Skin of body (tissue), 2 donors: ENCODE measurements around the gene ZNF865. TPM values are rescaled to one million over a fixed set of nuclear protein-coding genes. Genes with fewer than 3 reads are reported as not detected.
"Not testable (repeated sequence)": the region's sequence is repeated elsewhere in the genome, so short reads cannot be mapped to it uniquely, and the experiment has no call there.

Source experiments
- DNase-seq: peaks from one replicate; lab custom pipeline; 2025; lab: John Stamatoyannopoulos, UW
- total RNA-seq: library from RNA; depleted of rRNA; stranded (reverse); fragments of >200 nt; gene quantifications from one replicate; pipeline ENCODE4 v1.2.3, GENCODE V29; 2014

The ZNF865 gene
- total RNA-seq, result 2.1 TPM

GRCh38 chr19:55605637-55606470 lies at the start of gene ZNF865:
Gene ZNF865, plus strand, starts transcription at chr19:55605647. Its CDS starts 7,972 bp downstream, at chr19:55613619.
- peak; percentile 53 for DNase-seq

GRCh38 chr19:55559684-55560083 lies 45.8 kb upstream of the ZNF865 start:
- no peak for DNase-seq

DNA sequence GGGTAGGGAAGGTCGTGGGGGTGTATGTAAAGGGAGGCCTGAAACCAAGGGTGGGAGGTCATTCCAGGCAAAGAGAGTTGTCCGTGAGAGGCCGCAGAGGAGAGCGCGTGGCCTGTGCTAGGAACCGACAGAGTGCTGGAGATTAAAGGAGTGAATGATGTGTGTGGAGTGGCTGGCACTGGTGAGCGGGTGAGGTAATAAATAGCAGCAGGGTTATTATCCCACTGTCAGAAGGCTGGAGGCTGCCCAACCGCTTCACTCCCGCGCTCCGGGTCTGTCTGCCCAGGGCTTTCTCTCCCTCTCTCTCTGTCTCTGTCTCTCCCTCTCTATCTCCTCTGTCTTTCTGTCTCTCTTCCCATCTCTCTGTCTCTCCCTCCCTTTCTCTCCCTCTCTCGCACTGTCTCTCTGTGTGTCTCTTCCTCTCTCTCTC lies 42.2 kb upstream of the ZNF865 start:
- DNase-seq, result no peak

GRCh38 chr19:55566823-55567222 lies 38.6 kb upstream of the ZNF865 start:
- no peak for DNase-seq

- no peak for DNase-seq
Measured at GRCh38 chr19:55567708-55568328, 37.6 kb upstream of the ZNF865 start.

GRCh38 chr19:55569477-55569876 lies 36.0 kb upstream of the ZNF865 start:
- not testable (repeated sequence) for DNase-seq

- not testable (repeated sequence) for DNase-seq
Measured at GRCh38 chr19:55573929-55574328, 31.5 kb upstream of the ZNF865 start.

- no peak for DNase-seq
Measured at GRCh38 chr19:55576746-55577145, 28.7 kb upstream of the ZNF865 start.

GRCh38 chr19:55578031-55578760 lies 27.3 kb upstream of the ZNF865 start:
- DNase-seq, result no peak

DNA sequence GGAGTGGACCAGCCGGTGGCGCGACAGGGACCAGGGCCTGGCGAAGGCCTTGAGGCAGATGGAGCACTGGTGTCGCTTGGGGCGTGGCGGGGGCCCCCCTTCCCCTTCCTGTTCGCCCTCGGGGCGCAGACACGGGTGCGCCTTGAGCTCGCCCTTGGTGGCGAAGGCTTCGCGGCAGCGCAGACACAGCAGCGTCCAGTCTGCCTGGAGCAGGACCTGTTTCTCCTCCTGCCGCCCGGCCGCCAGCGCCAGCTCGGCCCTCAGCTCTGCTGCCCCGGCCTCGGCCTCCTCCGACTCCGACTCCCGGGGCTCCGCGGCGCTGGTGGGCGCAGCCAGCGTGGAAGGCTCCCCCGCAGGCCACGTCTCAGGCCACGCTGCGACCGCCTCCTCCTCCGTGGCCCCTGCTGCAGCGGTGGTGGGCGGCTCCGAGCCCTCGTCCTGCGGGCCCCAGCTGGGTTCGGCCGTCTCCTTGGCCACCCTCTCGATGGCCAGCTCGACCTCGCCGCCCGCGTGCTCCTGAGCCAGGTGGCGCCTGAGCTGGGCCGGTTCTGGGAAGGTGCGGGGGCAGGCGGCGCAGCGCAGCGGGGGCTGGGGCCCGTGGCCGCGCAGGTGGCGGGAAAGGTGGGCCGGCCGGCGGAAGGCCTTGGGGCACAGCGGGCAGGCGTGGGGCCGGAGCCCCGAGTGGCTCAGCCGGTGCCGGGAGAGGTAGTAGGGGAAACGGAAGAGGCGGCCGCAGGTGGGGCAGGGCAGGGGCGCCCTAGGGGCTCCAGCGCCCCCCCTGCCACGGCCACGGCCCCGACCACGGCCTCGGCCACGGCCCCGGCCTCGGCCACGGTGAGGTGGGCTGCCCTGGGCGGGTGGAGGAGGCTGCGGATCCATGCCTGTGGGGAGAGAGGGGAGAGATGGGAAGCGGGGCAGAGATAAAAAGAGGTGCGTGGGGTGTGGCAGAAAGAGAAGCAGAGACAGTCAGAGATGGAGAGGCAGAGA lies 26.4 kb upstream of the ZNF865 start:
- DNase-seq, result no peak

GRCh38 chr19:55579766-55580621 lies 25.5 kb upstream of the ZNF865 start:
- DNase-seq, result peak; percentile 24

GRCh38 chr19:55580628-55581144 lies 24.8 kb upstream of the ZNF865 start, which contains the start of gene ZNF579:
Gene ZNF579, minus strand, starts transcription at chr19:55580848. Its CDS starts 1,209 bp downstream, at chr19:55579639.
- DNase-seq, result peak; percentile 90

GRCh38 chr19:55581145-55581822 lies 24.2 kb upstream of the ZNF865 start:
- no peak for DNase-seq

- no peak for DNase-seq
Measured at GRCh38 chr19:55581823-55582223, 23.6 kb upstream of the ZNF865 start.

DNA sequence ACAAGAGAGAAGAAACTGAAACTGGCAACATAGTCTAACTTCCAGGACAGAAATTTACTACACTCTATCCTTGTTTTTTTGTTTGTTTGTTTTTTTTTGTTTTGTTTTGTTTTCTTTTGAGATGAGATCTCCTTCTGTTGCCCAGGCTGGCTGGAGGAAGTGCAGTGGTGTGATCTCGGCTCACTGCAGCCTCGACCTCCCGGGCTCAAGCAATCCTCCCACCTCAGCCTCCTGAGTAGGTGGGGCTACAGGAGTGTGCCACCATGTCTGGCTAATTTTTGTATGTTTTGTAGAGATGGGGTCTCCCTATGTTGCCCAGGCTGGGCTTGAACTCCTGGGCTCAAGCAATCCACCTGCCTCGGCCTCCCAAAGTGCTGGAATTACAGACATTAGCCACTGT lies 23.2 kb upstream of the ZNF865 start:
- not testable (repeated sequence) for DNase-seq

DNA sequence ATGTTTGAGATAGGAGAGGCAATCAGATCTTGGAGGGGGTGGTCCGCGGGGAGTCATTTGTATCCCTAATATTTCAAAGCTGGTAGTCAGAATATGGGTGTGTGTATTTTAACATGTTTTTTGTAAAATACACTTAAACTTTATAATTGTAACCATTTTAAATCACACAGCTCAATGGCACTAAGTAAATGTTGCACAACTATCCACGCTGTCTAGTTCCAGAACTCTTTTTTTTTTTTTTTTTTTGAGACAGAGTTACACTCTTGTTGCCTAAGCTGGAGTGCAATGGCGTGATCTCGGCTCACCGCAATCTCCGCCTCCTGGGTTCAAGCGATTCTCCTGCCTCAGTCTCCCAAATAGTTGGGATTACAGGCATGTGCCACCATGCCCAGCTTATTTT lies 21.6 kb upstream of the ZNF865 start:
- DNase-seq, result not testable (repeated sequence)

DNA sequence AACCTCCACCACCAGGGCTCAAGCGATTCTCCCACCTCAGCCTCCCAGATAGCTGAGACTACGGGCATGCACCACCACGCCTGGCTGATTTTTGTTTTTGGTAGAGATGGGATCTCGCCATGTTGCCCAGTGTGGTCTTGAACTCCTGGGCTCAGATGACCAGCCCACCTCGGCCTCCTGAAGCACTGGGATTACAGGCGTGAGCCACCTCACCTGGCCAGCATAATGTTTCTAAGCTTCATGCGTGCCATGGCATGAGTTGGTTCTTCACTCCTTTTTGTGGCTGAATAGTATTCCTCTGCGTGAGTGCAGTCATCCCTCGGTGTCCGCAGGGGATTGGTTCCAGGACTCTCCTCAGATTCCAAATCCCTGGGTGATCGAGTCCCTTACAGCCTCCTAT lies 20.6 kb upstream of the ZNF865 start:
- DNase-seq, result no peak

DNA sequence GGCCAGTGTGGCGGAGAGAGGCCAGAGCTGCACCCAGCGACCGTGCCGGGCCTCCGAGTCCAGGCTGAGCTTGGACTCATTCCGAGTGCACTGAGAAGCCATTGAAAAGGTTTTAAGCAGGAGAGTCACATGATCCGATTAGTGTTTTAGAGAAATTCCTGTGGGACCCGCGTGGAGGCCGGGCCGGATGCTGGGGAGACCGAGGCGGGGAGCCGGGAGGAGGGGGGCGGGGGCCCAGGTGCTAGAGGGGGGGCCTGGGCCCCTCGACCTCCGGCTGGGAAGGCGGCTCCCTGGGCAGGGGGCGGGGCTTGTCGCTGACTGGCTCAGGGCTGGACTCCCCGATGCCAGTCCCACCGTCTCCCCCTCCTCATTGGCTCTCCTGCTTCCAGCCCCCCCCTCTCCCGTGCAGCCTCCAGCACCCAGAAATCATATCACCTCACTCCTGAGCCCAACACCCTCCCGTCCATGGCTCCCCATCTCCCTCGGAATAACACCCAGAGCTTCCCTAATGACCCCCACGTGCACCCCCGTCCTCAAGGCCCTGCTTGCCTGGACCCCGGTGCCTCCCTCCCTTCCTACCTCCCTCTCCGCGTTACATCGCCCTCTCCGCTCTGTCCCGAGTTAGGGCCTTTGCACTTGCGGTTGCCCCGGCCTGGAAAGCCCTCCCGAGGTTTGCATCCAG lies 19.6 kb upstream of the ZNF865 start:
- DNase-seq, result peak; percentile 69
